K562 (cell line): ENCODE results near the gene TMEM144. TPM values are rescaled to one million over a fixed set of nuclear protein-coding genes. Genes with fewer than 3 reads are reported as not detected.

Experiments
- ATAC-seq: fragments of 200-7000 bp; cut with Tn5 transposase; 3 replicates; pipeline ENCODE4 v1.9.1; 2020; ENCODE audit warnings: moderate library complexity
- BruUV-seq: library from RNA; stranded (reverse); fragments of 400-500 nt; replicated peaks from 2 replicates; lab custom pipeline; 2021; lab: Mats Ljungman, UMichigan
- CTCF ChIA-PET: fragments of 300-600 bp; formaldehyde crosslinking; extraction: SDS; loops from one replicate; lab custom pipeline; 2021; ENCODE audit warnings: low intra/inter-chr PET ratio; lab: Yijun Ruan, JAX
- POLR2A ChIA-PET: fragments of 300-600, 350-650 bp; sonication (Branson Sonifier 250); formaldehyde crosslinking; extraction: SDS; loops from one replicate; lab custom pipeline; 2021; ENCODE audit warnings: antibody characterized with exemption, inconsistent platforms; lab: Yijun Ruan, JAX
- DNase-seq, 4 experiments: peaks; one replicate each; pipeline versions ENCODE4 v3.0.0 to v3.0.0-alpha.2; 2011 to 2018; ENCODE audit warnings: low spot score in 3 of 4, mixed read lengths in 3 of 4; ENCODE audit errors: extremely low read depth in 1 of 4
- FAIRE-seq: peaks from 2 replicates; lab custom pipeline; 2011; peaks lifted over from hg19 to GRCh38; lab: Jason Lieb, UNC
- H2AFZ ChIP-seq: 2 replicates; pipeline ENCODE4 v1.6.0; 2011; ENCODE audit warnings: low read depth, low read length, control low read depth, inconsistent platforms
- H3K27ac ChIP-seq: fragments of 200-600 bp; 3 replicates; pipeline ENCODE4 v1.8.0; 2011; ENCODE audit warnings: low read depth, mild to moderate bottlenecking, control low read depth, inconsistent platforms, low read length, moderate library complexity, mixed read lengths; ENCODE audit errors: extremely low read depth
- H3K27me3 ChIP-seq, 2 experiments: fragments of 300-600 bp in 1 of 2; 2 replicates in 1 of 2; 3 replicates in 1 of 2; pipeline versions ENCODE4 v1.6.0 to v1.8.0; 2011; ENCODE audit warnings: inconsistent platforms in 2 of 2, low read length in 2 of 2, mild to moderate bottlenecking in 1 of 2, mixed read lengths in 1 of 2, moderate library complexity in 1 of 2; ENCODE audit not compliant: control insufficient read depth in 2 of 2, insufficient read depth in 2 of 2
- H3K36me3 ChIP-seq: fragments of 300-600 bp; 3 replicates; pipeline ENCODE4 v1.8.0; 2011; ENCODE audit warnings: mild to moderate bottlenecking, low read length, inconsistent platforms; ENCODE audit not compliant: control insufficient read depth, insufficient read depth
- H3K4me1 ChIP-seq, 2 experiments: fragments of 200-600 bp in 1 of 2; replicated peaks in 1 of 2; 2 replicates in 1 of 2; 3 replicates in 1 of 2; pipeline versions ENCODE4 v1.5.1 to v1.8.0; 2011; ENCODE audit warnings: inconsistent platforms in 2 of 2, low read length in 2 of 2, mild to moderate bottlenecking in 1 of 2, mixed read lengths in 1 of 2, moderate library complexity in 1 of 2; ENCODE audit not compliant: control insufficient read depth in 2 of 2, insufficient read depth in 2 of 2
- H3K4me2 ChIP-seq: 2 replicates; pipeline ENCODE4 v1.6.1; 2011; ENCODE audit warnings: low read length, control low read depth, inconsistent platforms, mixed read lengths; ENCODE audit not compliant: insufficient read depth
- H3K4me3 ChIP-seq: fragments of 200-600 bp; sonication (generic), shearing (Covaris generic); 2 replicates; pipeline ENCODE4 v1.5.1; 2016; ENCODE audit warnings: control low read depth, inconsistent platforms
- H3K79me2 ChIP-seq: fragments of 200-600 bp; 3 replicates; pipeline ENCODE4 v1.8.0; 2011; ENCODE audit warnings: low read length, inconsistent platforms; ENCODE audit not compliant: control insufficient read depth, insufficient read depth
- H3K9ac ChIP-seq, 2 experiments: 2 replicates each; pipeline versions ENCODE4 v1.6.0 to v1.6.1; 2011; ENCODE audit warnings: low read depth in 2 of 2, low read length in 2 of 2, control low read depth in 1 of 2, inconsistent platforms in 1 of 2, mild to moderate bottlenecking in 1 of 2, mixed read lengths in 1 of 2; ENCODE audit not compliant: insufficient read depth in 1 of 2
- H3K9me1 ChIP-seq: one replicate; pipeline ENCODE4 v1.6.0; 2011; ENCODE audit warnings: inconsistent platforms, mild to moderate bottlenecking, low read length, moderate library complexity; ENCODE audit not compliant: control insufficient read depth, insufficient read depth
- H3K9me3 ChIP-seq: replicated peaks from 2 replicates; pipeline ENCODE4 v1.5.1; 2011; ENCODE audit warnings: low read depth, low read length, inconsistent platforms; ENCODE audit not compliant: control insufficient read depth, insufficient read depth
- H4K20me1 ChIP-seq: replicated peaks from 2 replicates; pipeline ENCODE4 v1.6.1; 2011; ENCODE audit warnings: low read length, inconsistent platforms, mixed read lengths; ENCODE audit not compliant: control insufficient read depth, insufficient read depth
- GMEB1 ChIP-seq: fragments of 250-450 bp; sonication (Bioruptor Pico); IDR thresholded peaks from 2 replicates; pipeline ENCODE4 v1.4.0; 2020; ENCODE audit warnings: mild to moderate bottlenecking
- GTF2E2 ChIP-seq: fragments of 200-800 bp; sonication (Bioruptor generic); IDR thresholded peaks from 2 replicates; pipeline ENCODE4 v1.6.1; 2016; ENCODE audit warnings: missing genetic modification characterization, missing compliant biosample characterization
- HMGN3 ChIP-seq: IDR thresholded peaks from 2 replicates; pipeline ENCODE4 v1.6.1; 2011; ENCODE audit warnings: borderline replicate concordance, low read depth, mild to moderate bottlenecking, mixed read lengths, low read length; ENCODE audit not compliant: insufficient read length; ENCODE audit errors: extremely low read depth
- MGA ChIP-seq: fragments of 450-650 bp; IDR thresholded peaks from 2 replicates; pipeline ENCODE4 v1.6.1; 2016; ENCODE audit warnings: mild to moderate bottlenecking, moderate library complexity
- RFX5 ChIP-seq: IDR thresholded peaks from 2 replicates; pipeline ENCODE4 v1.6.1; 2011; ENCODE audit warnings: low read depth, mild to moderate bottlenecking, improper control_type of control experiment, low read length
- SMC3 ChIP-seq: conservative IDR thresholded peaks from 2 replicates; pipeline ENCODE4 v1.6.1; 2011; ENCODE audit warnings: low read depth, low read length, improper control_type of control experiment; ENCODE audit not compliant: insufficient read depth
- ZNF282 ChIP-seq: sonication (generic); formaldehyde crosslinking; IDR thresholded peaks from 2 replicates; pipeline ENCODE4 v1.8.1; 2023; ENCODE audit warnings: missing genetic modification reagents
- ZNF655 ChIP-seq: fragments of 250-450 bp; sonication (Bioruptor Pico); IDR thresholded peaks from 2 replicates; pipeline ENCODE4 v1.5.0; 2021
- WGBS: fragments of 100-300 bp; shearing (Covaris generic); methylation state at CpG from one replicate; pipeline ENCODE4 v1.1.6; 2016; ENCODE audit warnings: low coverage, mixed read lengths; ENCODE audit not compliant: insufficient coverage; ENCODE audit errors: missing lambda C conversion rate; 5-methylcytosine and 5-hydroxymethylcytosine counted together
- in situ Hi-C: fragments of 300-500 bp; cut with MboI; formaldehyde crosslinking; loops from 4 replicates; pipeline ENCODE4 v1.15.0; 2018; ENCODE audit warnings: inconsistent platforms, mixed read lengths
- intact Hi-C: fragments of 100-400 bp; cut with micrococcal nuclease; formaldehyde crosslinking; loops from 2 replicates; pipeline ENCODE4 v1.14.2; 2022
- polyA plus RNA-seq, 8 experiments: library from polyadenylated mRNA; depleted of rRNA in 4 of 8; stranded (reverse) in 5 of 8; unstranded in 3 of 8; fragments of >200 nt; fragmentation: Nextera tagmentation in 2 of 8; fragmentation: Illumina TruSeq in 1 of 8; extraction: Ambion mirVana in 2 of 8; extraction: Trizol in 1 of 8; gene quantifications; 2 replicates each; pipeline versions ENCODE4 v1.2.1 to v1.2.3, GENCODE V29; 2011 to 2014; ENCODE audit warnings: inconsistent platforms in 1 of 8, missing spikeins in 1 of 8
- total RNA-seq, 7 experiments: library from RNA; depleted of rRNA in 6 of 7; stranded (reverse); fragments of >200 nt in 6 of 7; fragmentation: Illumina TruSeq in 2 of 7; extraction: Trizol in 2 of 7; gene quantifications; 2 replicates each; pipeline versions ENCODE4 v1.2.1 to v1.2.3, GENCODE V29; 2011 to 2021; ENCODE audit warnings: low replicate concordance in 1 of 7

TMEM144 gene
- total and polyA plus RNA-seq, 9 of the 15 experiments (the other 6 are each of a cell fraction or from before 2014, with no cell fraction given), result 4.0 to 12.0 (median 6.1) TPM

- H3K36me3 ChIP-seq, result no peaks in the 10 kb centered on the region
- no peaks in the 10 kb centered on the region for H4K20me1 ChIP-seq
- no peak overlapping the region for H3K4me2 ChIP-seq
- no TSS peak for BruUV-seq
- peaks cover 4% of the 10 kb centered on the region; the same call in 1 of the 2 replicates for H3K9me3 ChIP-seq
- no peaks in the 10 kb centered on the region for H3K79me2 ChIP-seq
- no peak overlapping the region for H3K9ac ChIP-seq
- FAIRE-seq, result no peak
- no peak for DNase-seq
- in situ Hi-C loops (no loop called here), intact Hi-C loops (no loop called here)
- ChIA-PET CTCF (no interaction called here), POLR2A (no interaction called here)
- H3K27me3 ChIP-seq, result no peaks in the 10 kb centered on the region
- no peak overlapping the region for H3K4me3 ChIP-seq
- no peaks in the 10 kb centered on the region for H3K9me1 ChIP-seq
- no peak for ATAC-seq
- no peak overlapping the region for H3K27ac ChIP-seq
- peaks cover 0 to 4% of the 10 kb centered on the region in 2 experiments; a peak in 3 of 5 replicates for H3K4me1 ChIP-seq
- no peak overlapping the region for H2AFZ ChIP-seq
- WGBS, result 4% methylated on average over 3 of the region's 3 CpGs
- TF ChIP-seq ZNF655 (no peak), SMC3 (no peak), HMGN3 (no peak), MGA (no peak), GMEB1 (CRISPR knock-in tag) (no peak), RFX5 (no peak), GTF2E2 (tag) (no peak), ZNF282 (CRISPR knock-in tag) (no peak)
Observed at GRCh38 chr4:158179465-158179864, 30.8 kb upstream of the TMEM144 start.
